MCF 10A (cell line): Measurements from ENCODE around the gene ZFHX2. TPM values are rescaled to one million over a fixed set of nuclear protein-coding genes. Genes with fewer than 3 reads are reported as not detected.
"Not testable (repeated sequence)": the region's sequence is repeated elsewhere in the genome, so short reads cannot be mapped to it uniquely, and the experiment has no call there.

Source experiments
- BruUV-seq: library from RNA; stranded (reverse); fragments of 400-500 nt; replicated peaks from 2 replicates; lab custom pipeline; 2021; lab: Mats Ljungman, UMichigan
- CTCF ChIA-PET: fragments of 300-600 bp; sonication (Branson Sonifier 250); formaldehyde crosslinking; extraction: SDS; loops from one replicate; lab custom pipeline; 2021; ENCODE audit warnings: antibody characterized with exemption, inconsistent platforms; lab: Yijun Ruan, JAX
- POLR2A ChIA-PET: fragments of 300-600, 350-650 bp; sonication (Branson Sonifier 250); formaldehyde crosslinking; extraction: SDS; loops from one replicate; lab custom pipeline; 2020; ENCODE audit warnings: antibody characterized with exemption, inconsistent platforms; lab: Yijun Ruan, JAX
- DNase-seq: peaks from one replicate; pipeline ENCODE4 v3.0.0-alpha.2; 2018; ENCODE audit not compliant: unreplicated experiment
- H3K27ac Mint-ChIP-seq: one replicate; pipeline ENCODE4 v1.8.0; 2022; ENCODE audit warnings: mild to moderate bottlenecking, low read depth, mixed read lengths; ENCODE audit not compliant: unreplicated experiment
- H3K27me3 Mint-ChIP-seq: one replicate; pipeline ENCODE4 v1.8.0; 2022; ENCODE audit warnings: mixed read lengths; ENCODE audit not compliant: insufficient read depth, unreplicated experiment
- H3K36me3 Mint-ChIP-seq: one replicate; pipeline ENCODE4 v1.8.0; 2022; ENCODE audit warnings: mild to moderate bottlenecking, moderate library complexity, mixed read lengths; ENCODE audit not compliant: insufficient read depth, unreplicated experiment
- H3K4me1 Mint-ChIP-seq: one replicate; pipeline ENCODE4 v1.8.0; 2022; ENCODE audit warnings: mixed read lengths; ENCODE audit not compliant: insufficient read depth, unreplicated experiment
- H3K4me3 Mint-ChIP-seq: one replicate; pipeline ENCODE4 v1.8.0; 2022; ENCODE audit warnings: mild to moderate bottlenecking, moderate library complexity, mixed read lengths; ENCODE audit not compliant: unreplicated experiment
- H3K9me3 Mint-ChIP-seq: one replicate; pipeline ENCODE4 v1.8.0; 2022; ENCODE audit warnings: mixed read lengths; ENCODE audit not compliant: unreplicated experiment
- intact Hi-C: fragments of 100-400 bp; cut with micrococcal nuclease; formaldehyde crosslinking; loops from 2 replicates; pipeline ENCODE4 v1.14.1; 2022
- total RNA-seq: library from RNA; stranded (reverse); gene quantifications from 2 replicates; pipeline ENCODE4 v1.2.3, GENCODE V29; 2022
- TF ChIP-seq, protein P1 (sequence below): fragments of 200-600 bp; IDR thresholded peaks from one replicate; pipeline ENCODE4 v1.8.0; 2022; ENCODE audit warnings: antibody characterized with exemption, mild to moderate bottlenecking; ENCODE audit not compliant: unreplicated experiment

The ZFHX2 gene
- total RNA-seq, 1 experiment from 2014 or later = 1.8 TPM

DNA sequence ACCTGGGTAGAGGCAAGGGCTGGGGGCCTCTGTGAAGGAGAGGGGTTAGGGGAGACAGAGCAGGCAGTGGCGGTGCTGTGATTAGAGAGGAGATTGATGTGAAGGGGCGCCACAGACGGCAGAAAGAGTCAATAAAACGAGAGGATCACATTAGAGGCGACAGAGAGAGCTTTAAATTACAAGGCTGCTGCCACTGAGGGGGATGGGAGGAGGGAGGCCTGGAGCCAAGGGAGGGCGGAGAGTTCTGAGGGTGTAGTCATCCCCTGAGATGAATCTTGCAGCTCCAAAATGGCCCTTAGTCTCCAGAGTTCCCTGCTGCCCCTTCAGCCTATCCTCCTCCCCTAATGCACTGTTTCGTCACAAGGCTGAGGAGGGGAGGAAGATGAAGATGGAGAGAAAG is 12.8 kb downstream of the ZFHX2 start:
- CTCF ChIA-PET = interaction anchor here (0.5 to 4.5 kb wide), 16 partner anchors 10 to 212 kb away, joined by 3 to 48 read pairs (median 4); partner anchors contain the start of gene THTPA
- Mint-ChIP-seq H3K9me3 (no peaks in the 10 kb centered on the region), H3K36me3 (peaks cover 6% of the 10 kb centered on the region), H3K27me3 (no peaks in the 10 kb centered on the region), H3K4me3 (no peak overlapping the region), H3K27ac (no peak overlapping the region), H3K4me1 (peaks cover 10% of the 10 kb centered on the region)
- POLR2A ChIA-PET = interaction anchor here (0.7 to 1.3 kb wide), 2 partner anchors 8 to 13 kb away, joined by 3 to 4 read pairs; no protein-coding TSS in a partner anchor
- DNase-seq = no peak
- TF ChIP-seq, protein P1, sequence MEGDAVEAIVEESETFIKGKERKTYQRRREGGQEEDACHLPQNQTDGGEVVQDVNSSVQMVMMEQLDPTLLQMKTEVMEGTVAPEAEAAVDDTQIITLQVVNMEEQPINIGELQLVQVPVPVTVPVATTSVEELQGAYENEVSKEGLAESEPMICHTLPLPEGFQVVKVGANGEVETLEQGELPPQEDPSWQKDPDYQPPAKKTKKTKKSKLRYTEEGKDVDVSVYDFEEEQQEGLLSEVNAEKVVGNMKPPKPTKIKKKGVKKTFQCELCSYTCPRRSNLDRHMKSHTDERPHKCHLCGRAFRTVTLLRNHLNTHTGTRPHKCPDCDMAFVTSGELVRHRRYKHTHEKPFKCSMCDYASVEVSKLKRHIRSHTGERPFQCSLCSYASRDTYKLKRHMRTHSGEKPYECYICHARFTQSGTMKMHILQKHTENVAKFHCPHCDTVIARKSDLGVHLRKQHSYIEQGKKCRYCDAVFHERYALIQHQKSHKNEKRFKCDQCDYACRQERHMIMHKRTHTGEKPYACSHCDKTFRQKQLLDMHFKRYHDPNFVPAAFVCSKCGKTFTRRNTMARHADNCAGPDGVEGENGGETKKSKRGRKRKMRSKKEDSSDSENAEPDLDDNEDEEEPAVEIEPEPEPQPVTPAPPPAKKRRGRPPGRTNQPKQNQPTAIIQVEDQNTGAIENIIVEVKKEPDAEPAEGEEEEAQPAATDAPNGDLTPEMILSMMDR = no peak
- intact Hi-C loops = no loop called here
- no TSS peak for BruUV-seq

- Mint-ChIP-seq H3K9me3 (no peaks in the 10 kb centered on the region), H3K4me3 (no peak overlapping the region), H3K27ac (no peak overlapping the region), H3K36me3 (peaks cover 6% of the 10 kb centered on the region), H3K27me3 (no peaks in the 10 kb centered on the region), H3K4me1 (peaks cover 10% of the 10 kb centered on the region)
- no peak for DNase-seq
- no TSS peak for BruUV-seq
- CTCF ChIA-PET = interaction anchor here (0.5 to 4.5 kb wide), 14 partner anchors 9 to 589 kb away, joined by 3 to 48 read pairs (median 4); partner anchors contain the start of gene THTPA
- TF ChIP-seq, protein P1 = no peak
- POLR2A ChIA-PET = interaction anchor here (0.5 to 1.3 kb wide), 2 partner anchors 14 to 557 kb away, joined by 3 to 4 read pairs; no protein-coding TSS in a partner anchor
- intact Hi-C loops = no loop called here
Observed at GRCh38 chr14:23538050-23538718, 13.4 kb downstream of the ZFHX2 start.

GRCh38 chr14:23537351-23538049 is 14.1 kb downstream of the ZFHX2 start:
- intact Hi-C loops = no loop called here
- Mint-ChIP-seq H3K4me3 (no peak overlapping the region), H3K27ac (no peak overlapping the region), H3K36me3 (peaks cover 6% of the 10 kb centered on the region), H3K27me3 (no peaks in the 10 kb centered on the region), H3K9me3 (no peaks in the 10 kb centered on the region), H3K4me1 (peaks cover 10% of the 10 kb centered on the region)
- no peak for DNase-seq
- no TSS peak for BruUV-seq
- ChIA-PET CTCF (interaction anchor here (0.5 to 4.5 kb wide), 7 partner anchors 8 to 589 kb away, joined by 3 to 48 read pairs (median 4); no protein-coding TSS in a partner anchor), POLR2A (interaction anchor here (1.3 kb wide), 1 partner anchor 15 kb away, joined by 4 read pairs; no protein-coding TSS in a partner anchor)
- TF ChIP-seq, protein P1 = no peak

DNA sequence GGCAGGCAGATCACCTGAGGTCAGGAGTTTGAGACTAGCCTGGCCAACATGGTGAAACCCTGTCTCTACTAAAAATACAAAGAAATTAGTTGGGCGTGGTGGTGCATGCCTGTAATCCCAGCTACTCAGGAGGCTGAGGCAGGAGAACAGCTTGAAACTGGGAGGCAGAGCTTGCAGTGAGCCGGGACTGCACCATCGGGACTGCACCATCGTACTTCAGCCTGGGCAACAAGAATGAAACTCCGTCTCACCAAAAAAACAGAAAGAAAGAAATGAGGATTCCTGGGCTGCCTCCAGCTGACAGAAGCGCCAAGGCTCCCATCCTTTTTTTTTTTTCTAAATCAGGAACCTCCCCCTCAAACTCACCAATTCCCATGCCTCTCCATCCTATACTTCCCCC is 14.7 kb downstream of the ZFHX2 start:
- BruUV-seq, DNase-seq, intact Hi-C loops, H3K36me3 Mint-ChIP-seq, H3K27me3 Mint-ChIP-seq, H3K9me3 Mint-ChIP-seq, H3K27ac Mint-ChIP-seq, H3K4me3 Mint-ChIP-seq: not testable (repeated sequence)
- ChIA-PET POLR2A (interaction anchor here (0.6 kb wide), 1 partner anchor 9 kb away, joined by 3 read pairs; no protein-coding TSS in a partner anchor), CTCF (interaction anchor here (0.5 to 4.5 kb wide), 7 partner anchors 11 to 155 kb away, joined by 3 to 48 read pairs (median 4); no protein-coding TSS in a partner anchor)
- peaks cover 10% of the 10 kb centered on the region for H3K4me1 Mint-ChIP-seq
